NCI-H748 treated with DMSO at 0.1 percent for 48 hours (cell line): ENCODE data around the gene SUN5.
"Not testable (repeated sequence)": the region's sequence is repeated elsewhere in the genome, so short reads cannot be mapped to it uniquely, and the experiment has no call there.

Source experiments
- DNase-seq: peaks from one replicate; lab custom pipeline; 2025; lab: John Stamatoyannopoulos, UW

The SUN5 gene, protein sequence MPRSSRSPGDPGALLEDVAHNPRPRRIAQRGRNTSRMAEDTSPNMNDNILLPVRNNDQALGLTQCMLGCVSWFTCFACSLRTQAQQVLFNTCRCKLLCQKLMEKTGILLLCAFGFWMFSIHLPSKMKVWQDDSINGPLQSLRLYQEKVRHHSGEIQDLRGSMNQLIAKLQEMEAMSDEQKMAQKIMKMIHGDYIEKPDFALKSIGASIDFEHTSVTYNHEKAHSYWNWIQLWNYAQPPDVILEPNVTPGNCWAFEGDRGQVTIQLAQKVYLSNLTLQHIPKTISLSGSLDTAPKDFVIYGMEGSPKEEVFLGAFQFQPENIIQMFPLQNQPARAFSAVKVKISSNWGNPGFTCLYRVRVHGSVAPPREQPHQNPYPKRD

DNA sequence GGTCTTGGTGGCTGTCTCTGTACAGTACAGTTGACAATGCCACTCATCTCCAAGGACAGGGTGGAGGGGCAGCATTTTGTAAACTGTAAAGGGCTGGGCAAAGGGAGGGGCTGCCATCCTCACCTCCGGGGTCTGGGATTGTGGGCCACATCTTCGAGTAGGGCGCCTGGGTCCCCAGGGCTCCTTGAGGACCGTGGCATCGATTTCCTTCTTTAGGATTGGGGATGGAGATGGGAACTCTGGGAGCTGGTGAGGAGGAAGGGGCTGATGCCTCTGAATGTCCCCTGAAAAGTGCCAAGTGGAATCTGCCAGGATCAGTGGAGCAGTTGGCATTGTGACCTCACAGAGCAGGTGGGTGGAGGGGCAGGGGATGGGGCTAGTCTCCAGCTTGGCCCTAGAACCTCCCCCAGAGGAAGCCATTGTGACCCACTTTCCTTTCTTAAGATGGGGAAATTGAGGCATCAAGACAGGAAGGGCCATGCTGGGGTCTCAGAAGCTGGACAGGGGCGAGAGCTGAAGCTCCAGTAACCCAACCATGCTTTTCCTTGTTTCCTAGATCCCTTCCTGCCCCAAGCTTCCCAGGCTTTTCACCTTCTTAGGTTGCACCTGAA is at the start of gene SUN5:
SUN5 (minus strand) TSS at position 293 of the 611 bp plus-strand sequence; CDS start at position 200, 93 bp downstream.
- no peak for DNase-seq

DNA sequence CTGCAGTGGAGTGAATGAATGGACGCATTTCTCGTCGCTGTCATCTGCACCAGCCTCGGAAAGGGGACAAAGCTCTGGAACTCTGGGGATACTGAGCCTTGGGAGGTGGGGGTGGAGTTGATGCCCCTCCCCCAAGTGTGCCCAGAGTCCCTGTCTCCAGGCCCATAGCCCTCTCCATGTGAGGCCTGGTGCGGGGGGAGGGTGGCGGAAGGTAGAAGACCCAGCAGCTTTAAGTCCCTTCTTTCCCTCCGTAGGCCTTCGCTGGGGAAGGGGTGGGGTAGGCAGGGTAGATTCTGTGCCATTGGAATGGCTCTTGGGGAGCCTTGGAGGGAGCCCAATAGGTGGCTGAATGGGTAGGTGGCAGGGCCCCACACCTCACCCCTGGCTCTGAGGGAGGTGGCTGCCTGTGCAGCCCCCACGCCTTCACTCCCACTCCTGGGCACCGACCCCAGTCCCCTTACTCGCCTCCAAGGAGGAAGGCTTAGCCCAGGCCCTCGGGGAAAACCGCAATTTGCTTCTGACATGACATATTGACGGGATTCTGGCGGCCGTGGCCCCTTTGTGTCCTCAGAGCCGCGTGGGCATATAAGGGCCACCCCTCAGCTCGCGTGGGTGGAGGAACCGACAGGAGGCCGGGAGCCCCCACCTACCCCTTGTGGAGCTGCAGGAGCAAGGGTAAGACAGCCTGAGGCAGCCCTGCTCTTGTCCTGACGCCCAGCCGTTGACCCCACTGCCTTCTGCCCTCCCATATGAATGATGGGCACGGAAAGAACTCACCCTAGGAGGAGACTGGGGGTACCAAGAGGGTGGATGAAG is 49.3 kb upstream of the SUN5 start, which contains the start of gene BPIFB3:
BPIFB3 (plus strand) TSS at position 613 of the 816 bp plus-strand sequence. CDS start 1,533 bp downstream, outside the sequence.
- DNase-seq, result no peak

DNA sequence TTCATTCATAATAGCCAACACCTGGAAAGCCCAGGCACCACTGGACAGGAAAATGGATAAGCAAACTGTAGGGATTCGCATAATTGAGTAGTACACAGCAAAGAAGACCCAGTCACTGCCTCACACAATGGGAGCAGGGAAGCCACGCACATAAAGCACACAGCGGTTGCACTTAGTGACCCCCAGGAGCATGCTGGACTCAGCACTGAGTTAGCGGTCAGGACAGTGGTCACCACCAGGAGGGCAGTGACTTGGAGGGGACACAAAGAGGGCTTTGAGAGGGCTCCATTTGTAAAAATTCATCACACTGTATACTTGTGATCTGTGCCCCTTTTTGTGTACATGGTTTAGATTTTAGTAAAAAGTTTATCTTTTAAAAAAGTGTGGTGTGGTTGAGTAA is 47.1 kb upstream of the SUN5 start:
- no peak for DNase-seq

DNA sequence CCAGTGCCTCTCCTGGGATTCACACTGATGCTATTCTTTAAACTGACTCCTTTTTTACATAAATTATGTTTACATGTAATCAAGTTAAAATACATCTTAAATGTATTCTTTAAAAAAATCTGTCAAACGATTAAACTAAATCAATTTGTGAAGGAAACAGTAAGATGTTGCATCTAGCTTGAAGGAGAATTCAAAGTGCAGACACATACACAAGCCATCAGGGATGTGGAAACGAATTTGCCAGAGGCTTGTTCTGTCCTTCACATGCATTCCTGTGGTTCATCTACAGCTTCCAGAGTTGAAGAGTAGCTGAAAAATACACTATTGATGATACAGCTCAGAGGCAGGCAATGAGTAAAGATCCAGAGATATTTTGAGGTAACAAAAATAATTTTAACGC is 42.2 kb upstream of the SUN5 start:
- no peak for DNase-seq

DNA sequence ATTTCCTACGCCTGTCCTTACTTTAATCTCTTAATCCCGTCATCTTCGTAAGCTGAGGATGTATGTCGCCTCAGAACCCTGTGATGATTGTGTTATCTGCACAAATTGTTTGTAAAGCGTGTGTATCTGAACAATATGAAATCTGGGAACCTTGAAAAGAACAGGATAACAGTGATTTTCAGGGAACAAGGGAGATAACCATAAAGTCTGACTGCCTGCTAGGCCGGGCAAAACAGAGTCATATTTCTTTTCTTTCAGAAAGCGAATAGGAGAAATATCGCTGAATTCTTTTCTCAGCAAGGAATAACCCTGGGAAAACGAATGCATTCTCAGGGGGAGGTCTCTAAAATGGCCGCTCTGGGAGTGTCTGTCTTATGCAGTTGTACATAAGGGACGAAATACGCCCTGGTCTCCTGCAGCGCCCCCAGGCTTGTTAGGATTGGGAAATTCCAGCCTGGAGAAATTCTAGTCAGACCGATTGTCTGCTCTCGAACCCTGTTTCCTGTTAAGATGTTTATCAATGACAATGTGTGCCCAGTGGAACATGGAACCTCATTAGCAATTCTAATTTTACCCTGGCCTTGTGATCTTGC is 41.0 kb upstream of the SUN5 start:
- not testable (repeated sequence) for DNase-seq

DNA sequence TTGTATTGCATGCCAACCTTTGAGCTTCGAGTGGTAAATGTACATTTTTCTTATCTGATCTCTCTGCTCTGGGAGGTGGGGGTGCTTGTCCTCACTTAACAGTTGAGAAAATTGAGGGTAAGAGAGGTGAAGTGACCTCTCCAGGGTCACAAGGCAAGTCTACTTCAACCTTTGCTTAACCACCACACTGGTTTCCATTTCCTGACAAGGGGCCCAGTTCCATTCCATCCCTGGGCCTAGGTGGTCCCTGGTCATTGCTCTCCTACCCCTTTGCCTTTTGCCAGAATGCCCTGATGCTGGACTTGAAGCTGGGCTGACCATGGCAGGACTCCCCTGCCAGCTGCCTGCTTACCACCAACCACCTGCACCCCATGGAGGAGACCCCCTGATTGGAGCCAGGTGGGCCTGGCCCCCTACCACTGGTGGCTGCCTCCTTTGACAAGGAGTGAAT is 39.5 kb upstream of the SUN5 start:
- DNase-seq, result no peak

DNA sequence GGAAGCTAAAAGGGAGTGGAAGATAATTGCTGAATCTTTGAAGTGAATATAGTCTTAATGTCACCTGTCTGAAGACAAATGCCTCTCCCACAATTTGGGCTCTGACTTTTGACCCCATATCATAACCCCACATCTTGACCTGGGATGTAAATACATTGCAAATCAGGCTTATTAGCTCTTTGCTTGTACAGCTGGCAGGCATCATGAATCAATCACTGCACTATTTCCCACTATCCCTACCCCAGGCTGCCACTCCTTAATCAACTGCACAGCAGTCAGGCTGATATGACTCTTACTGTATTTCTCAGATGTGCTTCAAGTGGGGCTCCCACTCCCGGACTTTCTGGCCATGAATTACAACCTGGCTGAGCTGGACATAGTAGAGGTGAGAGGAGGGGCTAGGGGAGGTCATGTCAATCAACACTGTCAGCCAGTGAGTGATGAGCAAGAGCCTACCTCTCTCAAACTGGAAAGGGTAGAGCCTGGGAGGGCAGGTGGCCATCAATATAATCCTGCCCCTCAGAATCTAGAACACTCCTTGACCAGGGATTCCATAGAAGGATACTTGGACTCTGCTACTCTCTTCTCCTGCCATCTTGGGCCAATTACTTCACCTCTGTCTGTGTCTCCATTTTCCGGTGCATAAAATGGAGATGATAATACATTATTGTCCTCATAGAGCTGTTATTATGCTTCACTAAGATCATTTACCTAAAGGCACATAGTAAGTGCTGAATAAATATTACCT is 38.9 kb upstream of the SUN5 start:
- no peak for DNase-seq

DNA sequence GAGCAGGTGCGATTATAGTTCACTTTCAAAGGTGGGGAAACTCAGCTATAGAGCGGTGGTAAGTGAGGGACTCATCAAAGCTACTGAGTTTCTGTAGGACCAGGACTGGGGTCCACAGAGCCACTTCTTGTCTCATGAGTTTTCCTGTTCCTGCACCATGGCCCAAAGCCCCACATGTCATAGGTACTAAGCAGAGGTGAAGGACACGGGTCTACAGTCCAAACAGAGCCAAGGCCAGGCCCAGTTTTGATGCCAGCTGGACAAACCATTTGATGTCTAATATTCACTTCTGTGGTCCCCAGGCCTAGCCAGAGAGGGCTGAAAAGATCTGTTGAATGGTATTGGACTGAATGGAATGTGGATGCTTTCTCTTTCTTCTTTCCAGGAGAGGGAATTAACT is 38.2 kb upstream of the SUN5 start:
- DNase-seq, result no peak

DNA sequence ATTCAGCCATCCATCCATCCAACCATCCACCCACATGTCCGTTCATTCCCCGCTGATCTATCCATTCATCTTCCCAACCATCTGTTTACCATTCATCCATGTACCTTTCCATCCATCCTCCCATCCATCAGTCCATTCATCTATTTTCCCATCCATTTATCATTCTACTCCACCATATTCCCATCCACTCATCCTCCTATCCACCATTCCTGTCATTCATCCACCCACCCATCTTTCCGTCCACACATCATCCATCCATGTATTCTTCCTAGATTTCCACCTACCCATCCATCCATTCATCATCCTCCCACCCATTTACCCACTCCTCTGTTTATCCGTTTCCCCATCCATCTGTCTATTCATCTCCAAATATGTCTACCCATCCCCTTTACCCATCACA is 34.0 kb upstream of the SUN5 start:
- DNase-seq, result no peak

DNA sequence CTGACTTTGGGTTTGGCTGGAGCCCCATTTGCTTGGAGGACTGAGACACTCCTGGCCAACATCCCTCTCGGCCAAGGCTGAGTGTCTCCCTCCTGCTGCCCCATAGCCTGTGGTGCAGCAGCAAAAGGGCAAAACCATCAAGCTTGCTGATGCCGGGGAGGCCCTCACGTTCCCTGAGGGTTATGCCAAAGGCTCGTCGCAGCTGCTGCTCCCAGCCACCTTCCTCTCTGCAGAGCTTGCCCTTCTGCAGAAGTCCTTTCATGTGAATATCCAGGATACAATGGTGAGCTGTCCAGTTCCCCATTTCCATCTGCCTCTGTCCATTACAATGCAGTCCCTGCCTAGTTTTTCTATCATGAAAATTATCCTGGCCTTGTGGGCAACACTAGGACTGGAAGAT is 33.2 kb upstream of the SUN5 start:
- DNase-seq, result no peak

DNA sequence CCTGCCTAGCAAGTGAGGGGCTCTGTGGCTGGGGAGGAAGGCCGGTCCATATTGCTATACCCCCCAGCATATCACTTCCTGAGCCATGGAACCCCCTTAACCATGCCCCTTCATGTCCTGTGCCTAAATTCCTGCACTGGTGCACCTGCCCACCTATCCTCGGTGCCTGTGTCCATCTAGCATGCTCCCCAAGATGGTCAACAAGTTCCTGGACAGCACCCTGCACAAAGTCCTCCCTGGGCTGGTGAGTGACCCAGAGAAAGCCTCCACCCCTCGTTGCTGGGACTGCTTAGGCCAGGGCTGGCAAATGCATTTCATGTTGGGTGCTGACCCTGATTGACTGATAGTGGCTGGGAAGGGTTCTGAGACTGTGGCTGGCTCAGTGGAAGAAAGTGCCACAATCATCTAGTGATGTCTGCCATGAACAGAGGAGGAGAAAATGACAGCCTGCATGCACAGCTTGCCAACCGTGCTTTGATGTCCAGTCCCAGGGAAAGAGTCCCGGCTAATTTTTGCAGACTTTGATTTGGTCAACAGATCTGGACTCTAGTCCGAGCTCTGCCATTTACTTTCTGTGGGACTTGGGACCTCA is 30.8 kb upstream of the SUN5 start:
- no peak for DNase-seq

DNA sequence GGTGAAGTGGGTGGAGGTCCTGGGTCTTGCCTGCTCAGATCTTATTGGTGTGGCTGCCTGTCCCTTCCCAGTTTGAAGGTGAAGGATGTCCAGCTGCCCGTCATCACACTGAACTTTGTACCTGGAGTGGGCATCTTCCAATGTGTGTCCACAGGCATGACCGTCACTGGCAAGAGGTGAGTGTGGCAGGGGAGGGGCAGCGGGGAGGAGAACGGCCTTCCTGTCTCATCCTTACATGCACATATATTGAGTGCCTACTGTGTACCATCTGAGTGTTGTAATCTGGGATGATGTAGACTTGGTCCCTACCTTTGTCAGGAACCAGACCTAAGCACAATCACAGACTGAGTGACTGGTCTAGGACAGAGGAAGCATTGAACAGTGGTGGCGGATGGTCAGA is 29.9 kb upstream of the SUN5 start:
- no peak for DNase-seq

DNA sequence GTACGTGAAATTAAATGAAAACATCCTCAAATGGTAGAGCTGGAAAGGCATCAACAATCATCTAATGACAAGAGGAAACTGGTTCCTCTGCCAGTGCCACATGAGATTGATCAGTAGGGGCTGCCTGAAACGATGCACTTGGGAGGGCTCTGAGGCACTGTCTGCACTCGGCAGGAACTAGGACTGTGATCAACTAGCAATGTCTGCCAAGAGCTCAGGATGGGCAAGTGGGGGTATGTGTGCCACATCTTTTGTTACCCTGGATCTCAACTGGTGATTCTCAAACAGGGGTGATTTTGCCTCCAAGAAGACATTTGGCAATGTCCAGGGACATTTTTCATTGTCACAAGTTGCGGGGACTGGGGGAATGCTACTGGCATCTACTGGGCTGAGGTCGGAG is 29.1 kb upstream of the SUN5 start:
- DNase-seq, result no peak

DNA sequence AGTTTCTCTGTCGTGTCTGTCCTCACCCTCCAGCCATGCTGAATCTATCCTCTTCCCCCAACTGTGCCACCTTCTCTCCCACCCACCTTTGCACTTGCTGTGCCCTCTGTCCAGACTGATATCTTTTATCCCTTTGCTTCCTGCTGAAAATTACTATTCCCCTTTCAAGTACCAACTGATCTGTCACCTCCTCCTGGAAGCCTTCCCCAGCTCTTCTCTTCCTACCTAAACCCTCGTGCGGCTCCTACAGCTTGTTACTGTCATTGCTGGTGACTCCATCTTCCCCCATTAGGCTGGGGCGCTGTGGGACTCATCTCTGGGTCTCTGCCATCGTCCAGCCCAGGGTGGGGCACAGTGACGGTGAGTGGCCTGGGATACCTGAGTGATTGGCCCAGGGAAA is 28.3 kb upstream of the SUN5 start:
- DNase-seq, result no peak

DNA sequence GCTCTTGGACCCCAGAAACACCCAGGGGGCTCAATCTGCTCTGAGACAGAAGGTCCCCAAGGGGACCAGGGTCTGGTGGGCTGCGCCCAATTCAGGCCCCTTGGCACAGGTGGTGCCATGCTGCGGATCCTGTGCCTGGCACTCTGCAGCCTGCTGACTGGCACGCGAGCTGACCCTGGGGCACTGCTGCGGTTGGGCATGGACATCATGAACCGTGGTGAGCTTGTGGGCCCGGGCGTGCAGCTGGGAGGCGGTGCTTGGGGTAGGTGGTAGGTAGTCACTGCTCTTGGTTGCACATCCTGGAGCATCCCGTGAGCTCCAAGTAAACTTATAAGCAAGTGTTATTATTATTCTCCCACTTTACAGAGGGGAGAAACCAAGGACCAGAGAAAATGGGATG is 27.3 kb upstream of the SUN5 start, which contains the start of gene BPIFB6:
BPIFB6 (plus strand) TSS at position 118 of the 400 bp plus-strand sequence; CDS start at position 118, 0 bp downstream.
- no peak for DNase-seq

DNA sequence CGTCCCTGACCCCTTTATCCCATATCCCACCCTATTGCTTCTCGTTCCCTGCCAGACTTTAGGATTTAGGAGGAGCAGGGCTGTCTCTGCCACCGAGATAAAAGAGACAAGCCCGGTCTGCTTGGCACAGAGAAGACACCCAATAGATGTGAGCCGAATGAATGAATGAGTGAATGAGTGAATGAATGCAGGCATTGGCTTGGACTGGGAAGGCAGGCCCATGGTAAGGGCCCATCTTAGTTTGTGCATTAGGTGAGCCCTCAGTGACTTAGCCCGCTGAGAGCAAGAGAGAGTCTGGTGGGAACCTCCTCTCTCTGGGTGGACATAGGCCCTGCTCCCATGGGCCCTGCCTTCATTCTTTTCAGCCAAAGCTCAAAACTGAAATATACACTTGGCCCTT is 26.3 kb upstream of the SUN5 start:
- DNase-seq, result no peak

DNA sequence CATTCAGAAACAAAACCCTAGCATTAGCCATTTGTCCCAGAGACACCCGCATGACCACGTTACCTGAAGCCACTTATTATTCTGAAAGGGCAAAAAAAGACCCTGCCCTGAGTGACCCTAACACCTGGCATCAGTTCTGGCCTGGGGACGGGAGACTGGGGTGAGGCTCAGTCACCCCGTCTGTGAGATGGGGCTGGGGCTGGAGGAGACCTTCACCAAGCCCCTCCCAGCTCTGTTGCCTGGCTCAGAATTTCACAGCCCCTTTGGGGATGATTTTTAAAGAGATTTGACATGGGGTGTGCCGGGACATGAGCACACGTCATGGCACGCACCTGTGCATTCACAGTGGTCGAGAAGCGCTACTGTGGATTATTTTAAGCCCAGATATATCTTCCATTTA is 25.8 kb upstream of the SUN5 start:
- no peak for DNase-seq

DNA sequence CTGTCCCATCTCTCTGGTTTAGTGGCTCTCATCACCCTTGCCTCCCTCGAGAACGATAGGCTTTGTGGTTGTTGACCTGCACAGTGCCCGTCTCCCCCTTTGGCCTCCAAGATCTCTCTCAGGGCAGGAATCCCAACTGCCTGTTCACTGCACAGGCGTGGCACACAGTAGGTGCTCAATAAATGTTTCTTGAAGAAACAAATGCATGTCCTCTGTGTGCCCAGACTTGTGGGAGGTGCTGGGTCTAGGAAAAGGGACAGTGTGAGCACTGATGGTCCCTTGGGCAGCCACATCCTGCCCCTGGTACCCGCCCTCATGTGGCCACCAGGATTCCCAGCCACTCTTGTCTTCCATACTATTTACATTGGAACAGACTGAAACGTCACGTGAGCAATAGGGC is 24.6 kb upstream of the SUN5 start:
- DNase-seq, result no peak

DNA sequence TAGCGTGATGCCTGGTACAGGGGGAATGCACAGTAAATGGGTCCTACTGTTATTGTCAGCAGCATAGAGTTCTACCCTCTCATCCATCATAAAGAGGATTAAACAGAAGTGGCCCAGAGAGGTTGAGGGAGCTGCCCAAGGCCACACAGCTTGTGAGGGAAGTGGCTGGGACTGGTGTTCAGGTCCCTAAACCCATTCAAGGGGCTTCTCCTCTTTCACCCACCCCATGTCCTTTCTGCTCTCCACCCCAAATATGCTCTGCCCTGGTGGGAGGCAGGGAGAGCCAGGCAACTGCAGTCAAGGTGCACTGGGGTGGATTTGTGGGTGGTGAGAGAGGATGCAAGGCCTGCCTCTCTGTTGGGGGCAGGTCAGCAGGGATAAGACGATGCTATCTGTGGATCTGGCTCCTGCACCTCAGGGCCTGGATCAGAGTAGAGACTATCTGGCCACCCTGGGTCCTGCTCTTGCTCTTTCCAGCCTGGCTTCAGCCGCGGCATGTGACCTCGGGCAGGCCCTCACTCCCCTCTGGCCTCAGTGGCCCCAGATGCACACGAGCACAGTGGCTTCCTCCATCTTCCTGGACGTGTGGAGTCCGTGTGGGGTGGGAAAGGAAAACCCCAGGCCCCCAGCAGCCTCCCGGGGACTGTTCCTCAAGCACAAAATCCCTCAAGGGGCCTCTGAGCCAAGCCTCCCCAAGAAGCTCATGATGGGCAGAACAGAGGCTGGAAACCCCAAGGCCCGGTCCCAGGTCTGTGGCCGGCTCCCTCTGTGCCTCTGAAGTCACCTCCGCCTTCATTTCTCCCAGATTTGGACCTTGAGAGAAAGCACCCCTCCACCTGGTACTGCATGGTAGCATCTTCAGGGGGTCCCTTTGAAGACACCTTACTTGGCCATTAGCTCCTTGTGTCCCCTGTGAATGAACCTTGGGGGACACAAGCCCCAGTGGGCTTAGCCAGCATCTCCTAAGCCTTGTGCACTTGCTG is 23.8 kb upstream of the SUN5 start:
- no peak for DNase-seq
